NCI-H1694 treated with DMSO at 0.1 percent for 48 hours (cell line): ENCODE data around the gene ADAMTS2.

Experiments
- DNase-seq: peaks from one replicate; lab custom pipeline; 2025; lab: John Stamatoyannopoulos, UW

The ADAMTS2 gene

DNA sequence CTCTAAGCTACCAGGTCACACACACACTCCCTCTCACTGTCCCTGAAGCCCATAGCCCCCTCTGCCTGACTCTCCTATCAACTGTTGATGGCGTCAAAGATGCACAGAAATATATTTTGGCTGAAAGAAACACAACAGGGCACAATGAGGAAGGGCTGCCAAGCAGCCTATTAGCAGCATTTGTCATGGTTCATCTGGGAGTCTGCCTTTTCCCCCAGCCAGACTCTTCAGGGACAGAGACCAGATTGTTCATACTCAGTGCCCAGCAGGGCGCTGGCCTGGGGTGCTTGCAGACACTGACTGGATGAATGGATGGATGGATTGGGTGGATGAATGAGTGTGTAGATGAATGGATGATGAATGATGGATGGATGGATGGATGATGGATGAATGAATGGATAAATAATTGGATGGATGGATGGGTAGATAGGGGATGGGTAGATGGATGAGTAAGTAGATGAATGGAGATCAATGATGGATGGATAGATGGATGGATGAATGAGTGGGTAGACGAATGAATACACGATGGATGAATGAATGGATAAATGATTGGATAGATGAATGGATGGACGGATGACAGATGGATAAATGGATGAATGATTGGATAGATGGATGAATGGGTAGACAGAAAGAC, 90.5 kb downstream of the ADAMTS2 start:
- no peak for DNase-seq

GRCh38 chr5:179253730-179254129, 91.5 kb downstream of the ADAMTS2 start:
- DNase-seq: no peak

DNA sequence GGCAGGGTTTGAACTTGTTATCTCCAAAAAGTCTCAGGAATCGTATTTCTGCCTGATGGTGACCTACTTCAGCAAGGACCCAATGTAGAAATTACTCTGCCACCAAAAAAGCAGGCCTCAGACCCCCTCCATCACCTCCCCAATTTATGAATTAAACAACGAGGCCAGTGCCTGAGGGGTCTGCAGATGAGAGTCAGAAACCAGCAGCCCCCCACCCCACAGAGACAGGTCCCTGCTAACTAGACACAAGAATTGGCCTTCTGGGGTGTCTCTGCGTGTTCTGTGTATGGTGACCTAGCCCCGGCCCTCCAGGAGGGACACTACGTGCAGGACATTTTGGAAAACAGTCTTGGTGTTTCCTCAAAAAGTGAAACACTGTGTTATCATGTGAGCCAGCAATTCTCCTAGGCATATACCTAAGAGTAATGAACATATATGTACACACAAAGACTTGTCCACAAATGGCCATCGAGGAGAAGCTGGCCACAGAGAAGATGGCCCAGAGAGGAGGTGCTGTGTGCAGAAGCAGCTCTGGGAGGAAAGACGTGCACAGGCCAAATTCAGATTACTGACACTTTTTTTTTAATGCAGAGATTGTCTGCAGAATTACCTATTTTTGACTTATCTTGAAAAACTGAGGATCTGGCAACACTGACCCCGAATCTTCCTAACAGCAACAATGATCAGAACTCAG, 93.8 kb downstream of the ADAMTS2 start:
- no peak for DNase-seq

DNA sequence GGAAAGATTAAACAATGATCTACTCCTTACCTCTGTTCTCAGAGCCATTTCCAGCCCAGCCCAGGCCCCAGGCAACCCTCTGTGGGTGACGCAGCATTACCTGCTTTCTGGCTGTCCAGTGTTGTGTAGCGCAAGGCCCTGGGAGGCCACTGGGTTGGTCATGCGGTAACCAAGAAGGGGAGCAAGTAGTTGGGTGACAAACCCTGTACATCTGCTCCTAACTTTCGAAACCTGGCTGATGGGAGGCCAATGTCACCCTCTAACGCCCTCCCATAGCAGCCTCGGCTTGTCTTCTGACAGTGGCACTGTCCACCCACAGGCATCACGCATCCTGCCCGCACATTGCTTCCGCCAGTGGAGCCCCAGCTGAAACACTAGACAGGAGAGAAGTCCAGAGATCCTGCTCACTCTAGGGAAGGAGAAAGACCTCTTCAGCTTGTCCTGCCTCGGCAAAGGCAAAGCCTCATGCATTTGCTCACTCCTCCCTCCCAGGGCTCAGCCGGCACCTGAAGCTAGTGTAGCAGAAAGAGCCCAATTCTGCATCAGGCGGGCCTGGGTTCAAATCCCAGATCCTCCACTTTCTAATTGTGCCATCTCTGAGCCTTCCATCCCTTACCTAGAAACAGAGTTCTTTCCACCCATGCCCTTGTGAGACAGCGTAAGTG, 94.6 kb downstream of the ADAMTS2 start:
- no peak for DNase-seq

- no peak for DNase-seq
Observed at GRCh38 chr5:179246227-179246626, 99.0 kb downstream of the ADAMTS2 start.

- no peak for DNase-seq
Observed at GRCh38 chr5:179245031-179245430, 100.2 kb downstream of the ADAMTS2 start.

GRCh38 chr5:179244044-179244443, 101.2 kb downstream of the ADAMTS2 start:
- no peak for DNase-seq

DNA sequence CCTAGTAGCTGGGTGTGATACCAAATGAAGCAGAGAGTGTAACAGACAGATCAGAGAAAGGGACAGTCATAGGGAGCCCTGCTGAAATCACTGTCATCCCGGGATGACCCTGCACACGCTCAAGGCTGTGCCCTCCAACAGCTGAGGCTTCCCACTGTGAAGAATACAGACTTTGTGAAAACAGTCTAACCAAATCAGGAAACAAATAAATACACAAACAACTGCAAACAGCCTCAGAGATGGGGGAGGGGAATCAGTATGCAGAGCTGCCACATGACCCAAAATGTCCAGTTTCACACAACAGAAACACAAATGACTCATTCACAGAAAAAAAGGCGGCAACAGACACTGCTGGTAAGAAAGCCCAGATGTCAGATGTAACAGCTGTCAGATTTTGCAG, 101.9 kb downstream of the ADAMTS2 start:
- DNase-seq: no peak

GRCh38 chr5:179242676-179243075, 102.6 kb downstream of the ADAMTS2 start:
- no peak for DNase-seq

DNA sequence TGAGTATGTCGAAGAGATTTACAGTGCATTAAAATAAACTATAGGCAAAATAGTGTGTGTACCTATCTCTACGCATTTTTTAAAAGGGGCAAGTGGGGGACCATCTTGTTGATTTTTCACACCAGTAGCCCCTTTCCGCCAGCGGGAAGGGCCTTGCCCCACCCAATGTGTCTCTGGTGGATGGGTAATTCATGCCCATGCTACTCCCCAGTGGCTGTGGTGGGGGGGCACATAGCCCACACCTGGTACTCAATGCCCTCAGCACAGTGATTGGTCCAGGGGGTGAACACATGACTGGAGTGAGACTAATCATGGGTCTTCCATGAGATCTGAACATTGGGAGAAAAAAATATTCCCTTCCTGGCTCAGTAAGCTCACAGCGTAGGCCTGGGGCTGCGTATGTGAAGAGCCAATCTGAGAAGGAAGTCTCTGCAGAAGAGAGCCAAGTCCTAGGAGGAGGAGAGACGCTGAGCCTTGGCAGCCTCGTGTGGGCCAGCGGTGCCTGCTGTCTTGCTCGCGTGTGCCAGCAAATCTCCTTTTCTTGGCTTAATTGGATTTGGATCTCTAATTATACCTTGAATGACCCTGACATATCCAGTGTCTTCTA, 103.4 kb downstream of the ADAMTS2 start:
- no peak for DNase-seq

DNA sequence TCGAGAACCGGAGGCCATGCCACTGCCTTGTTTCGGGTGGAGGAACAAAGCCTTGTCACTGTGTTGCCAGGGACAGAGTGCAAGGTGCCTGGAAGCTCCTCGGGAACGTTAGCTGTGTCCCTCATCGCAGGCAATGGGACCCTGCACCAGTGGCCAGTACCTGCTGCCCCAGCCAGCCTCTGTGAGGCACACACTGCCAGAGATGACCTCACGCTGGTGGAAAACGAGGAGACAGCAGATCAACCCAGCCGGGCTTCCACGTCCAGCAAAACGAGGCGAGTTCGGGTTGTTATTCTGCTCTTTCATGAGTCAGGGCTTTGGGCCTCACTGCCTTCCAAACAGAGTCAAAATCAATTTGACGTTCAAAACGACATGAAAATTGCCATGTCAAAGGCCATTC, 104.1 kb downstream of the ADAMTS2 start:
- DNase-seq: no peak

DNA sequence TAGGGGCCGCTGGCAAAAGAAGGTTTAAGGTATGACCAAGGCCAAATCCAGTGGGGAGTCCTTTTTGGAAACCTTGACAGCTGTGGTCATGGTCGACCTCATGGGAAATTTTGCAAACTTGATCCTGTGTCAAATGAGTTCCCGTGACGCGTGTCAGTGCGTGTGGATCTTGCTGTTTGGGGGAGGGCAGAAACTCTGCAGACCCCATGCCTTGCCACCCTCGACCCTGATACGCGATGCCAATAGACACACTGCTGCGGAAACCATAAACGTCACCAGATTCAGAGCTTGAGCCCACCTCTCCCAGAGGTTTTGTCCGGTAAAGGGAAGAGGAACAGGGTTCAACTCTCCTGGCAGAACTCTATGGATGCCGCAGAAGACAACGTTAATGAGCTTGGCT, 104.7 kb downstream of the ADAMTS2 start:
- DNase-seq: no peak

GRCh38 chr5:179239256-179240135, 105.8 kb downstream of the ADAMTS2 start:
- no peak for DNase-seq

- DNase-seq: no peak
Observed at GRCh38 chr5:179238628-179238970, 106.7 kb downstream of the ADAMTS2 start.

- no peak for DNase-seq
Observed at GRCh38 chr5:179237770-179238627, 107.3 kb downstream of the ADAMTS2 start.

GRCh38 chr5:179235416-179236400, 109.6 kb downstream of the ADAMTS2 start:
- DNase-seq: no peak

GRCh38 chr5:179234563-179235135, 110.6 kb downstream of the ADAMTS2 start:
- DNase-seq: no peak

DNA sequence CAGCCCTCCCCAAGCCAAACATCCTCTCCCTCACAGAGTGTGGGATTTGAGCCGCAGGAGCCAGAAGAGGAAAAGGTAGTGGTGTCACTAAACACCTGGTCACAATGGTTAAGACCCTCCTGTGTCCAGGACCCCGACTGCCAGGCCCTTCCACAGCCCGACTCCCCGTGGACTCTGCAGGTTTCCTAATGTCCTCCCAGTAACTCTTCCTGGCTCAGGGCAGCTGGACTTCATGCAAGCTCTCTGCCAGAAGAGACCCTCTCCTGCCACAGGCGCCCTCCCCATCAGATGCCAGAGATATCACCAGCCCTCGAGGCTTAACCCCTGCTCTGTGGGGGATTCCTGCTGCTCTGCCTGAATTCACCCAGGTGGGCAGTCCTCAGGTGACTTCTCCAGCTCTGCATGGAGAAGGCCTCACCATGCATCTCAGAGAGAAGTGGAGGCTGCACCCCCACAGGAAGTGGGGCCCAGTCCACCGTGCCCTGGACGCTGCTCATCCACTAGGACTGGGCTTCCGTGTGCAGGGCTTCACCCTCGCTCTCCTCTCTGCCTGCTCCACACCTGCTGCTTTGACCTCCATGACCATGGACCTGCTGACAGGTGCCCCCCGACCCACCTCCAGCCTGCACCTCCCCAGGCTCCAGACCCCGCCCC, 111.2 kb downstream of the ADAMTS2 start:
- DNase-seq: no peak
